ENCODE measurements around the gene GDPD5.

The GDPD5 gene

DNA sequence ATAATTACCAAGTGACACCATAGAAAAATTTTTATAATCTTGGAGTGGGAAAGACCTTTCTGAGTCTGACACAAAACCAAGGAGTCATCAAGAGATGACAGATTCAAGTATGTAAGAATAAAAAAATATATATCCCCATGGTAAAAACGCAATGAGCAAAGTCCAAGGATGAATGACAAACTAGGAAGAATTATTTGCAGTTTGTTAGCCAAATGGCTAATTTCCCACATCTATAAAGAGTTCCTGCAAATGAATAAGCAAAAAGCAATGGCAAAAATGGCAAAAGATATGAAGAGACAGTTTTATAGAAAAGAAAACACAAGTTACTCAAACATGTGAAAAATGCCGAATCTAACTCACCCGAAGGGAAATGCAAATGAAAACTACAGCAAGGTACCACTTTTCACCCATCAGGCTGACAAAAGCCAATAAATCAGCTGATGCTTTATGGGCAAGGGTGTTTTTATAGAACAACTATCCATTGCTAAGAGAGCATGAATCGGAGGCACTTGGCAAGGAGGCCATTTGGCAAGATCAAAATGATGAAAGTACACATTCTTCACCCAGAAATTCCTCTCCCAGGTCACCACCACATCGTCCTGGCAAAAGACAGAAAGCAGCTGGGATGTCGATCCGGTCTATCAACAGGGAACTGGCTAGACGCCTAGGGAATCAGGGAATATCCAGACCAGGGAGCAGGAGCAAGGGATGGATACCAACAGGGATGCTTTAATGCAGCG is 71.7 kb downstream of the GDPD5 start:
- in situ Hi-C loops (cut with MboI; ENCODE audit: low sequenced_read_pairs) = no loop called here

DNA sequence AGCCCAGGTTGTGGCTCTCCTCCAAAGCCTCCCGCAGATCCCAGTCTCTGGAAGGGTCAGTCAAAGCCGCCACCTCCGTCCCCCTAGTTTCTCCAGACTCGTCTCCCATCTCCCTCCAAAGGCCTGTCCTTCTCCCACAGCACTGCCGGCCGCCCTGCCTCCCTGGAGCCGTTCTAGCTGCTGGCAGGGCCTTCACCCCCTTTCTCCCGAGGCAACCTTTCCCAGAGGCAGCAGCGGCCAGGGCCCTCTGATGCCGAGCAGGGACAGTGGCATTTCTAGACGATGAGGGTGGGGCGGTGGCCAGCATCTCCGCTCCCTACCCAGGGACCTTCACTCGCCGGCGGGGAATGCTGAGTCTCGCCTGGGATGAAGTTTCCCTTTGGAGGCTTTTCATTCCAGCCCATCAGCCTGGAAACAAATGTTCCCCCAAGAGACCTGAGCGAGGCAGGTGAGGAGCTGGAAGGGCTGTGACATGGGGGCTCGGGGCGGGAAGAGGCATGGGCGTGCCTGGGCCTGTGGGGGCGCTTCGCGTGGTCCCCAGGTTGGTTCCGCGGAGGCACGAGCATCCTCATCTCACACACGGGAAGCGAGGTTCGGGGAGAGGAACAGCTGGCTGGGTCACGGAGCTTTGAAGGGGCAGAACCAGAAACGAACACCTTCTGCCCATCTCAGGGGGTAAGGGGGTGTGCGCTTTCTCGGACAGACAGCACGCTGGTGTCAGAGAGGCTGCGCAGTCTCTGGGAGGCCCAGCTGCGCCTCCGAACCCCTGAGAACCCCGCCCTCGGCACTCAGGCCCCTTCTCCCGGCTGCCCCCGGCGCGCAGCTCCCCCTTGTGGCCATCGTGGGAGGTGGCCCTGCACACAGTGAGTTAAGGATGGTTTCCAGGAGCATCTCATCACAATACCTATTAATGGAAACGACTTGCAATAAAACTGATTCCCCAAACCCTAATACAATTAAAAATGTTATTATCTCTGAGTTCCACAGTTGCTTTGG is 74.6 kb downstream of the GDPD5 start:
- in situ Hi-C loops (cut with MboI; ENCODE audit: low sequenced_read_pairs) = no loop called here

DNA sequence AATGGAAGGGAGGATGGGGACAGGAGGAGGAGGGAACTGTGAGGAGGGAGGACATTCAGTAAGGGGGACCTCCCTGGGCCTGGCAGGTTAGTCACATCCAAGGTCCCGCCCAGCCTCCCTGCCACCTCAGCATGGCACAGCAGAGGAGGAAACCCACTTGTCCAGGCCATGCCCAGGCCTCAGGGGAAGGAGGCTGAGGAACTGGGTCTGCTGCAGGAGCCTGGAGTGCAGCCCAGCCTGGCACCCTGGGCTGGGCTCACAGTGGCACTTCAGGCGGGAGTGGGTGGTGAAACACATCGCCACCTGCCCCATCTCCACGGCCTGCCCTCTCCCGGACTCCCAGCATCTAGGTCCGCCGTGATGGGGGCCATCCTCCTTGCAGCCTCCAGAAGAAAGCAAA is 75.5 kb downstream of the GDPD5 start:
- in situ Hi-C loops (cut with MboI; ENCODE audit: low sequenced_read_pairs) = no loop called here

DNA sequence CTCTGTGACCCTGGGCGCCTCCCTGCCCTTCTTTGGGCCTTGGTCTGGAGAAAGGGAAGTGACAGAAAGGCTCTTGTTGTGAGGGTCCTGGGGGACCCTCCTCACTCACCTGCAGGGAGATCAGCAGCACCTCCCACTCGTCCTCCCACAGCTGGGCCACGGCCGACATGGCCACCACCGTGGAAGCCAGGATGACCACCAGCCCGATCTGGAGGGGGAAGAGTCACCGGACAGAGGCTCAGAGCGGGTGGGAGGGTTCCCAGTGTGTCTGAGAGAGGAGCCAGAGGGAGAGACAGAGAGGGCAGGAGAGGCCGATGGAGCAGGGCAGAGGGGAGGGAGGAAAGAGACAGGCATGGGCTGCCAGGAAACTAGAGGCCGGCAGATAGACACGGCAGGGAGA is 76.0 kb downstream of the GDPD5 start:
- in situ Hi-C loops (cut with MboI; ENCODE audit: low sequenced_read_pairs) = loop anchor here (25.0 kb wide), 1 partner anchor 88 kb away; the partner anchor contains the start of gene GDPD5

DNA sequence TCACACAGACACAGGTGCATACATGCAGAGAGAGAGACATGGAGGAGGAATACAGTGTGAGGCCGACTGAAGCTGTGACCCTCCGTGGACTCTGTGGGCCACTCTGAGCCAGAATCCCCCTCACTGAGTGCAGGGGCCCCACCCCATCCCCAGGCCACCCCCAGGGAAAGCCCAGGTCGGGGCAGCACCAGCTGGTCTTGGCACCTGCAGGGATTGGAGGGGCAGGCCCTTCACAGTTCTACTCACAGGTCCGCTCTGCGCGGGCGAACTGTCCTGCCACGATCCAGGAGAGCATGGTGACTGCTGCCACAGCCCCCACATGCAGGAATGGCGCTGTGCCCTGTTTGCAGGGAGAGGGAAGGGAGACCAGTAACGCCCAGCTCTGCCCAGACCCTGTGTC is 76.5 kb downstream of the GDPD5 start:
- in situ Hi-C loops (cut with MboI; ENCODE audit: low sequenced_read_pairs) = loop anchor here (25.0 kb wide), 1 partner anchor 88 kb away; the partner anchor contains the start of gene GDPD5

DNA sequence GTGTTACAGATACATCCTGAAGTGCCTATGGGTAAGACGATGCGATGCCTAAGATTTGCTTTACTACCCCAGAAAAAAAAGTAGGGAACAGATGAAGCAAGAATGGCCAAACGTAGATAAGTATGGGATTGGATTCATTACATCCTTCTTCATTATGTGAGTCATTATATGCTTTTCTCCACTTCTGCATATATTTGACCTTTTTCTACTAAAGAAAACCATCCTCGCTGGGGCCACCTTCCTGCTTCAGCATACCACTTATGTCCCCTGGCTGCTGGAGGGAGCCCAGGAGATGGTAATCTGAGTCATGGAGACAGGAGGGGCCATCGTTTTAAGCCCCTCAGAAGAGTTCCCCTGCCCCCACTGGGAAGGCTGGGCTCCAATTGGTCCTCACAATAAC is 78.3 kb downstream of the GDPD5 start:
- in situ Hi-C loops (cut with MboI; ENCODE audit: low sequenced_read_pairs) = loop anchor here (25.0 kb wide), 1 partner anchor 90 kb away; the partner anchor contains the start of gene GDPD5

DNA sequence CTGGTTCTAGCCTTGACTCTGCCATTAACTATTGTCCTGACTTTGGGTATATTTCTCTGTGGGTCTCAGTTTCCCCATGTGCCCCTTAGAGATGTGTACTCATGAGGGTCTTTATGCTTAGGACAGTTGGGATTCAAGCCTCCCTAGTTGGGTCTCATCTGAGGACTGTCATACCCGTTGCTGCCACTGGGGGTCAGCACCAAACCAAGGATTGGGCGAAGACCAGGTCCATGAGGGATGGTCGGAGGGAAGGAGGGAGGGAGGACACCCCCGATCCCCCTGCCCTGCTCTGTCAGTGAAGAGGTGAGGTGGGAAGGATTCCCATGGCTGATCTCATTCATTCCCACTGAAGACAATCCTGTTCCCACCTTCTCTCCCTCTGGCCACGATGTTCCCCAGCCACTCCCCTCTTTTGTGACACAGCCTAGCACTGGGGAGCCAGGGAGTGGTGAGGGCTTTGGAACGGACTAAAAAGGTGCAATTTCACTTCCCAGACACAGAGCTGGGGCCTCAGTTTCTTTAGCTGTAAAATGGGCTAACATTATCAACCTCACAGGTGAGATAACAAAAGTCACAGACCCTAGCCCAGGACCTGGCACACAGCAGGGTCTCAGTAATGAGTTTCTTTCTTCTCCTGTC is 80.3 kb downstream of the GDPD5 start:
- in situ Hi-C loops (cut with MboI; ENCODE audit: low sequenced_read_pairs) = loop anchor here (25.0 kb wide), 1 partner anchor 92 kb away; the partner anchor contains the start of gene GDPD5

DNA sequence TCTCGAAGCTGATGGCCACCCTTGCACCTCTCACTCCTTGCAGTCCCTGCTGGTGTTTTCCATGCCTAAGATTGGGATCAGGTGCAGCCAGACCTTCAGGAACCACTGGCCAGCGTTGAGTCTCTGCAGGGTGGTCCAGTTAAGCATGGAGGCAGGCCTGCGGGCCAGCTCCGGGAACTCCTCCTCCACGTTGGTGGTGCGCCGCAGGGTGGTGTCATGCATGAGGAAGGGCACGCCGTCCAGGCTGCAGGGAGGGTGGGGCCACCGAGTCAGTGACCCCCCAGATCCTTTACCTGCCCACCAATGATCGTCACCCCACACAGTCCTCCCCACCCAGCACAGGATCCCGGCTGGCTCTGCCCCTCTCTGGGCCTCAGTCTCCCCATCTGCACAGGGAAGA is 82.7 kb downstream of the GDPD5 start:
- in situ Hi-C loops (cut with MboI; ENCODE audit: low sequenced_read_pairs) = loop anchor here (25.0 kb wide), 1 partner anchor 94 kb away; the partner anchor contains the start of gene GDPD5

DNA sequence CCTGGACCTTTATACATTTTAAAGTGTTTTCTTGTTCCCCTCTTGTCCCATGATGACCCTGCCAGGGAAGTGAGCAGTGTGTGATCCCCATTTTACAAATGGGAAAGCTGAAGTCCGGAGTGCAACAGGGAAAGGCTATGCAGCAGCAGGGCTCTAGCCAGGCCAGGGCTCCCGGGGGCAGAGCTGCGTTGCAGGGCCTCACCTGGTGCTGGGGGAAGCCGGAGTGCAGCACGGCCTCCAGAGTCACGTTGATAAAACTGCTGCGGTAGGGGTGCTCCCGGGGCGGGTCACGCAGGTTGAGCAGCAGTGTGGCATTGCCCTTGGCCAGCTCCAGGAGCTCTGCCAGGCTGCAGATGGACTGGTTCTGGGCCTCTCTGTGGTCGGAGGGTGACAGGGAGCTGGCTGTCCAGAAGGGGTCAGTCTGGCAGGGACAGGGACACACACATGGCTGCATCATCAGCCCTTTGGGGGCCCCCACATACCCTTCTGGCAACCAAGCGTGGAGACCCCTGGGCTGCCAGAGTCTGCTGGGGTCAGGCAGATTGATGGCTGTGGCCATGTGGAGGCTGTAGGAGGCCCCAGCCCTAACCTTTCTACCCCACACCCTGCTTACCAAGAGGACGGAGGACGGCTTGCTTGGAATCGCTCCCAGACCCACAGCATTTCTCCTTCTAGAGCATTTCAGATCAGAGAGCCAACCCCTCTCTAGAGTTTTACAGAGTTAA is 83.4 kb downstream of the GDPD5 start:
- in situ Hi-C loops (cut with MboI; ENCODE audit: low sequenced_read_pairs) = loop anchor here (25.0 kb wide), 1 partner anchor 95 kb away; the partner anchor contains the start of gene GDPD5

DNA sequence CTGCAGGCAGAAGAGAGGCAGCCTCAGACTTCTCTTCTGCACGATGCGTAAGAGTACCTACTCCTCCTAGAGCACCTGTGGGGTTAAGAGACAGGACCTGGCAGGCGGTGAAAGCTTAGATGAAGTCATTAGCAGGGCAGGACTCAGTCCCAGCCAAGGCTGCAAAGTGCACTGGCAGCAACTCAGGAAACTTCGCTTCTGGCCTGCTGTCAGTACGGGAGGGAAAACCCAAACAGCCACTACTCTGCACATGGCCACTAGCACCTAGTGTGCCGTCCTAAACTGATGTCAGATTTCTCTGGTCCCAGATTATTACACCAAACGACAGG is 84.0 kb downstream of the GDPD5 start:
- in situ Hi-C loops (cut with MboI; ENCODE audit: low sequenced_read_pairs) = loop anchor here (25.0 kb wide), 1 partner anchor 96 kb away; the partner anchor contains the start of gene GDPD5

DNA sequence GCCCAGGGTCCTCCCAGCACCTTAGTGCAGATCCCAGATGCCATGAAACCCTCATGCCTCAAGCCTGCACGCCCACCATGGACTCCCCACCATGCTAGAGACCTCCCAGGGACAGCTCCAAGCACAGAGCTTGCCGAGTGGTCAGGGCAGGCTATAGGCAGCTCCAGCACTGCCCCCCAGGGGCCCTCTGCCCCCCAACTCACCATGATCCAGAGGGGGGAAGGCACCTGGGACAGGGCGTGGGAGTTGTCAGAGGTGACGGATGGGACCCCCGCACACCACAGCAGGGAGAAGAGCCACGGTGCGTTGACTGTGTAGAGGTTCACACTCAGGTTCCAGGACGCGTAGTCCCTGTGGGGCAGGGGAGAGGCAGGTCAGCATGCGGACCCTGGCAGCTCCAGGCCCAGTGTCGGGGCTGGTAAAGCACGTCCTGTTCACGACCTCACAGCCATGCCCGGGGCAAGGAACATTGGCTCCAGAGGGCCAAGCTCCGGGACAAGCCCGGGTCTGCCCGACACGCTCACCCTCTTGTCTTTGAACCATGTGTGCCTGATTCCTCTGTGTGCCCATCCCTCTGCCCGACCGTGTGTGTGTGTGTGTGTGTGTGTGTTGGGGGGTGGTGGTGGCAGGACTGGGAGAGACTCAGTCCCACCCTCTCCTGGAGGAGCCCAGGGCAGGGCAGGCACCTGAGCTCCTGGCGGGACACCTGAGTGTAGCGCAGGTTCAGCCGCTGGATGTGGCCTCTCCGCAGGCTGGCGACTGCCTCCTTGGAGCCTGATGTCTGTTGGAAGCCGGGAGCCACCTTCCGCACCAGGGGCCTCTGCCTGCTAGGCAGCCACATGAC is 84.6 kb downstream of the GDPD5 start:
- in situ Hi-C loops (cut with MboI; ENCODE audit: low sequenced_read_pairs) = loop anchor here (25.0 kb wide), 1 partner anchor 96 kb away; the partner anchor contains the start of gene GDPD5

DNA sequence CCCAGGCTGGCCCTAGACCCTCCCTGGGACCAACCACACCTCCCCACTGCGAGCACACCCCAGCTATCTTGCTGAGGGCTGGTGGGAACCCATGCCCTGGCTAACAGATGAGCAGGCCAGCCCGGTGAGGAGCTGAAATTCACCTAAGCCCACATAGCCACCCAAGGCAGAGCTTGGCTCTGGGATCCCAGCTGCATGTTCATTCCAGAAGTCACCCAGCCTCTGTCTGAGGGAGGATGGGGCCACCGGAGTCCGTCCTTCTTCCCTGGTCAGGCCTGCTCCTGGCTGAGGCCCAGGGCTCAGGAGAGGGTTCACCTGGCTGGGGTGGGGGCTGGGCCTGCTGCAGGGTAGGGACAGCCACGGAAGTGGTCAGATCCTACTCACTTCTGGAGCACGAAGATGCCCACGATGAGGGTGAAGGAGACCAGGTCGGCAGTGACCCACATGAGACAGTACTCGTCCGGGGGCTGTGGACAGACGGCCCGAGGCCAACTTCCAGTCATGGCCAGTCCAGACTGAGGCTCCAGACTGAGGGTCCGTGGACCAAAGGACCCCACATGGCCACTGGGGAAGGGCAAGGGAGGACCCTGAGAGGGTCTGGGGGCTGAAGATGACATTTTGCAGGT is 86.1 kb downstream of the GDPD5 start:
- in situ Hi-C loops (cut with MboI; ENCODE audit: low sequenced_read_pairs) = loop anchor here (25.0 kb wide), 1 partner anchor 98 kb away; the partner anchor contains the start of gene GDPD5

DNA sequence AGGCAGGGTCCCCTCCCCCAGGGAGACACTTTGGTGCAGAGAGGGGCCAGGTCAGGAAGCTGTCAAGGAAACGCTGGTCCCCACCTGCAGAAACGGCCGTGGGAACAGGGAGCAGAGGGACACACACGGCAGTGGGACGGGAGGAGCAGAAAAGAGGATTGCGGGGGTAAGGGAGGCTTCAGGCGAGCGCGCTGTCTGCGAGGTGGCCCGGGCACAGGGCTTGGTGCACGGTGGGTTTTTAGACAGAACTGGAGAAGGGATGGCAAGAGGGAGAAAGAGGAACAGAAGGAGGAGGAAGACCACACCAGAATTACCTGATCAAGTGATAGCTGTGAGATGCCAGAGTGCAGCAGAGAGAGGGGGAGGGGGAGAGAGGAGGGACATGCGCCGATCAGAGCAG is 86.7 kb downstream of the GDPD5 start:
- in situ Hi-C loops (cut with MboI; ENCODE audit: low sequenced_read_pairs) = loop anchor here (25.0 kb wide), 1 partner anchor 98 kb away; the partner anchor contains the start of gene GDPD5

DNA sequence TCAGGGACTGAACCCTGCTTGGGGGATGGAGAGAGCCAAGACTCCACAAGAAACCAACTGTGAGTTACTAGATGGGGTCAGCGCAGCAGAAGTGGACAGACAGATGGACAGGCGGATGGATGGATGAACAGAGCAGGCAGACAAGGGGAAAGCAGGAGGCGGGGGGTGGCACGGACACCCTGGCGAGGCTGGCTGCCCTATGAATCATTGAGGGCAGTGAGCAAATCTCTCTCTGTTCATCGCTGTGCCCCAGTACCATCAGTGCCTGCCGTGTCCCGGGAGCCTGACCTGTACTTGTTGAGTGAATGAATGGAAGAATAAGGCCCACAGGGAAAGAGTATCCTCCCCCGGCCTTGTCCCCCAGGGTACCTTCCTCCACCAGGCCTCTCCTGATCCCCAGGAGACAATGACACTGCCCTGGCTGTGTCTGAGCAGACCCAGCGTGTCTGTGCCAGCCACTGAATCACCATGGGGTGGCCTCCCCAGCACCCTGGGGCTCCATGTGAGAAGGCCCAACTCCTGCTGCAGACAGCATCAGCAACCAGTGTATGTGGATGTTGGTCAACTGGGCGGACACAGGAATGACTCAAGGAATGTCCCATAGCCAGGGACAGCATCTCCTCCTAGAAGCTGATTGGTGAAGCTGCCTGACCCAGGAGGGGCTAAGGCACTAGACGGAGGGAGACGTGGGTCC is 87.6 kb downstream of the GDPD5 start:
- in situ Hi-C loops (cut with MboI; ENCODE audit: low sequenced_read_pairs) = loop anchor here (25.0 kb wide), 1 partner anchor 99 kb away; the partner anchor contains the start of gene GDPD5

DNA sequence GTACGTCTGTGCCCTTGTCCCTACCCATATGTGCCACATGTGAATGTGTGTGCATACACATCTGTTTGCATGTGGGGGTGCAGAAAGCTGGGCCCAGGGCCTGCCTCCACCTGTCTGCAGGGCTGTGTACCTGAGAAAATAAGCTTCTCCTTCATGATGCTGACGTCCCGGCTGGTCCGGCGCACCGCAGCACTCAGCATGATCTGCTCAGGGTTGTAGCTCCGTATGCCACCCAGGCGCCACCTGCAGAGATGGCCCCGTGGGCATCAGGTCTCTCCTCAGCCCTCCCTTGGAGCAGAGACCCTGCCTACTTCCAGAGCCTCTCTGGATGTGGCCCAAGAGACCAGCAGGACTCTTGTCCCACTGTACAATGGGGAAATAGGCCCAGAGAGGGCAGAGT is 88.9 kb downstream of the GDPD5 start:
- in situ Hi-C loops (cut with MboI; ENCODE audit: low sequenced_read_pairs) = loop anchor here (25.0 kb wide), 1 partner anchor 100 kb away; the partner anchor contains the start of gene GDPD5

DNA sequence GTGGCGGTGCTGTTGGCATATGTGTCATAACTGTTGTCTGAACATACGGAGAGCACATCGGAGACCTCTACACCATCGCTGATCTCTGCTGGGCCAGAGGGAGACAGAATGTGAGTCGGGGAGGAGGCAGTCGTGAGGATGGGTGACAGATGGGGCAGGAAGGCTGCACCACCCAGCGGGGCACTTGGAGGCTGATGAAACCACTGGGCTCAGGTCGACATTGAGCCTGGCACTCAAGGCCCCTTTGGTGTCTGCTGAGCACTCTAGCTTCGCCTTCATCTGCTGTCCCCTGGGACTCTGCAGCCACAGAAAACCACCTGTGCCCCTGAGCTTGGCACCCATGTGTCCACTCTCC is 90.2 kb downstream of the GDPD5 start:
- in situ Hi-C loops (cut with MboI; ENCODE audit: low sequenced_read_pairs) = loop anchor here (25.0 kb wide), 1 partner anchor 102 kb away; the partner anchor contains the start of gene GDPD5

DNA sequence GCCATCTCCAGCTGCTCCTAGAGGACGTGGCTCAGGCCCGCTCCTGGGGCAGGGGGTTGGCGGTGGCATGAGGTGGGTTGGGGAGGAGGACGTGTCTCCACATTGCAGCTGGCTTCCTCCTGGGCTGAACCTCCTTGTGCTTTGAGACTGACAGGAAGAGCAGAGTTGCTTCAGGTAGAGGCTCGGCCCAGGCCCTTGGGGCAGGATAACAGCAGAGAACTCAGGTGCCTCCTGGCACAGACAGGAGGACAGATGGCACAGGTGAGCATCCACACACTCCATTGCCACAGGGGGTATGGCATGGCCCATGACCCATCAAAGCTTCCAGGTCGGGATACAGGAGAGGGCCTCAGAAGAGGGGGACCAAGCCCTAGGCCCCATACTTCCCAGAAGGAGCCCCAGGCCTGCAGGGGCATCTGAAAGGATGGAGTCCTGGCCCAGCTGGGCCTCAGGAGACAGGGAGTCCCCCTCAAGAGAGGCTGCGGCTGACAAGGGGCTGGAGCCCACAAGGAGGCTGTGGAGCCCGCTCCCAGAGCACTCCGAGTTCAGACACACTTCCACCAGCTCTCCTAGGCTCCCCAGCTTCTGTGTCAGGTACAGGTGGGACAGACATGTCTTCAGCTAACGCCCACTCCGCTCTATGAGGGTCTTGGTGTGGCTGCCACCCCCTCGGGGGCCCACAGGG is 90.7 kb downstream of the GDPD5 start:
- in situ Hi-C loops (cut with MboI; ENCODE audit: low sequenced_read_pairs) = loop anchor here (25.0 kb wide), 1 partner anchor 102 kb away; the partner anchor contains the start of gene GDPD5
